Right lobe of liver (tissue), 6 donors: ENCODE measurements around the gene POLR2L. TPM values are rescaled to one million over a fixed set of nuclear protein-coding genes. Genes with fewer than 3 reads are reported as not detected.
A peak's percentile ranks its signal among the peaks of the same experiment; 100 is the strongest.

ENCODE experiments used
- ATAC-seq, 4 donors: fragments of 200-7000 bp; cut with Tn5 transposase; one replicate each; pipeline ENCODE4 v1.9.1; 2020; ENCODE audit warnings: mild to moderate bottlenecking in 4 of 4, moderate library complexity in 4 of 4
- DNase-seq, 3 donors: peaks; one replicate each; pipeline ENCODE4 v3.0.0-alpha.2; 2020
- H3K27ac ChIP-seq, 3 donors: fragments of 200-600 bp; one replicate each; pipeline ENCODE4 v1.8.0; 2022
- H3K27me3 ChIP-seq, 2 donors: fragments of 200-600 bp; one replicate each; pipeline ENCODE4 v1.8.0; 2022
- H3K36me3 ChIP-seq, 4 donors: fragments of 200-600 bp; sonication (generic) in 1 of 4; one replicate each; pipeline versions ENCODE4 v1.5.1 to v1.8.0; 2017 to 2022; ENCODE audit warnings: control low read depth in 1 of 4
- H3K4me1 ChIP-seq, 4 donors: fragments of 200-600 bp; sonication (generic) in 1 of 4; one replicate each; pipeline versions ENCODE4 v1.5.1 to v1.8.0; 2017 to 2022; ENCODE audit warnings: control low read depth in 1 of 4
- H3K4me3 ChIP-seq, 3 donors: fragments of 200-600 bp; one replicate each; pipeline ENCODE4 v1.8.0; 2022
- H3K9me3 ChIP-seq, 4 donors: fragments of 200-600 bp; sonication (generic) in 1 of 4; one replicate each; pipeline versions ENCODE4 v1.5.1 to v1.8.0; 2017 to 2022; ENCODE audit warnings: control low read depth in 1 of 4
- POLR2A ChIP-seq: fragments of 450-650 bp; IDR thresholded peaks from one replicate; pipeline ENCODE4 v1.6.1; 2017; ENCODE audit warnings: antibody characterized with exemption, mild to moderate bottlenecking
- WGBS: methylation state at CpG from one replicate; pipeline ENCODE4 v1.1.6; 2018; ENCODE audit warnings: low coverage, low lambda C conversion rate; ENCODE audit not compliant: insufficient coverage; ENCODE audit errors: missing lambda C conversion rate; 5-methylcytosine and 5-hydroxymethylcytosine counted together
- intact Hi-C, 2 donors: fragments of 100-400 bp; cut with DNase I; formaldehyde crosslinking; loops; one replicate each; pipeline versions ENCODE4 v1.11.2 to v1.14.1; 2022
- total RNA-seq, 6 experiments: library from RNA; depleted of rRNA in 2 of 6; stranded (reverse); fragments of >200 nt in 2 of 6; fragmentation: NEBNext Ultra II Directional in 3 of 6; extraction: Animal tissue kit (Norgen Biotek cat#: 25700) in 3 of 6; gene quantifications; one replicate each; pipeline versions ENCODE4 v1.1.0 to v1.2.4, GENCODE V29; 2016 to 2023
- TF ChIP-seq, protein P1 (sequence below), 4 donors: fragments of 200-600 bp in 3 of 4; fragments of 450-650 bp in 1 of 4; IDR thresholded peaks; one replicate each; pipeline versions ENCODE4 v1.5.1 to v1.8.0; 2016 to 2022; ENCODE audit warnings: antibody characterized with exemption in 4 of 4, mild to moderate bottlenecking in 2 of 4
- donor health status: DM: no; HTN: yes; CAD: no.
- donor health status: DM: no; HTN: no; CAD: no.
- donor health status: DM: no; HTN: no; CAD: no.
- donor health status: DM: no; HTN: yes; CAD: no.
- donor health status: DM: no; HTN: yes; CAD: no.

Gene POLR2L
- total RNA-seq, 6 experiments from 2014 or later, result 34.5 to 88.1 (median 72.9) TPM

DNA sequence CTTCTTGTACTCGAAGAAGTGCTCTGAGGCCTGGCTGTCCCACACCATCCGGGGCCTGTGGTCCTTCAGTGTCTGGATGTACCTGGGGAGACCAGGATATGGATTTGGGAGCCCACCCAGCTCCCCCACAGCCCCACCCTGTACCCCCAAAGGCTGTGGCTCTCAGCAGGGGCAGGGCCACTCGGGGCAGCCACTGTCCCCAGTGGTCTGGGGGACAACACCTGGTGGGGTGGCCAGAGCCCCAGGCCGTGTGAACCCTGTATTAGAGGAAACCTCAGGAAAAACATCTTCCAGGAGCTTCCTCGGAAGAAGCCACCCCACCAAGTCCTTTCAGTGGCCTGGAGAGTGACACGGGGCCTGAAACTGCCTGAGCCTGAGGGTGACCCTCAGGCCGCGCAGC, 28.1 kb upstream of the POLR2L start:
- H3K27me3 ChIP-seq, result no peaks in the 10 kb centered on the region
- ATAC-seq (no peak), DNase-seq (no peak)
- TF ChIP-seq, protein P1, sequence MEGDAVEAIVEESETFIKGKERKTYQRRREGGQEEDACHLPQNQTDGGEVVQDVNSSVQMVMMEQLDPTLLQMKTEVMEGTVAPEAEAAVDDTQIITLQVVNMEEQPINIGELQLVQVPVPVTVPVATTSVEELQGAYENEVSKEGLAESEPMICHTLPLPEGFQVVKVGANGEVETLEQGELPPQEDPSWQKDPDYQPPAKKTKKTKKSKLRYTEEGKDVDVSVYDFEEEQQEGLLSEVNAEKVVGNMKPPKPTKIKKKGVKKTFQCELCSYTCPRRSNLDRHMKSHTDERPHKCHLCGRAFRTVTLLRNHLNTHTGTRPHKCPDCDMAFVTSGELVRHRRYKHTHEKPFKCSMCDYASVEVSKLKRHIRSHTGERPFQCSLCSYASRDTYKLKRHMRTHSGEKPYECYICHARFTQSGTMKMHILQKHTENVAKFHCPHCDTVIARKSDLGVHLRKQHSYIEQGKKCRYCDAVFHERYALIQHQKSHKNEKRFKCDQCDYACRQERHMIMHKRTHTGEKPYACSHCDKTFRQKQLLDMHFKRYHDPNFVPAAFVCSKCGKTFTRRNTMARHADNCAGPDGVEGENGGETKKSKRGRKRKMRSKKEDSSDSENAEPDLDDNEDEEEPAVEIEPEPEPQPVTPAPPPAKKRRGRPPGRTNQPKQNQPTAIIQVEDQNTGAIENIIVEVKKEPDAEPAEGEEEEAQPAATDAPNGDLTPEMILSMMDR (IDR thresholded peaks at IDR 0.05), result no peak
- TF ChIP-seq POLR2A, result no peak
- 46% methylated on average over 2 of the region's 8 CpGs for WGBS
- no peaks in the 10 kb centered on the region for H3K4me1 ChIP-seq
- H3K4me3 ChIP-seq, result no peak overlapping the region
- intact Hi-C loops, result no loop called here
- no peak overlapping the region for H3K27ac ChIP-seq
- no peaks in the 10 kb centered on the region for H3K36me3 ChIP-seq
- no peaks in the 10 kb centered on the region for H3K9me3 ChIP-seq

DNA sequence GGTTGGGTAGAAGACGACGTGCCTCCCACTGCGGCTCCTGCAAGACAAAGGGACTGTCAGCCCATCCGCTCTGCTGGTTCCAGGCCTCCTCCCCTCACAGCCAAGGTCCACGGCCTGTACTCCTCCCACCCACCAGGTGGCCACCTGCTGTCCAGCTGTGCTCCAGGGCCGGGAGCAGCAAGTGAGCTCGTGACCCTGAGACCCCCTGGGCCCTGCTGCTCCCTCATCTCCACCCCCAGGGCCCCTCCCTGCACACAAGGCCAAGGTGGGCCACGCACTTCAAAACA, 27.7 kb upstream of the POLR2L start:
- DNase-seq, result no peak

DNA sequence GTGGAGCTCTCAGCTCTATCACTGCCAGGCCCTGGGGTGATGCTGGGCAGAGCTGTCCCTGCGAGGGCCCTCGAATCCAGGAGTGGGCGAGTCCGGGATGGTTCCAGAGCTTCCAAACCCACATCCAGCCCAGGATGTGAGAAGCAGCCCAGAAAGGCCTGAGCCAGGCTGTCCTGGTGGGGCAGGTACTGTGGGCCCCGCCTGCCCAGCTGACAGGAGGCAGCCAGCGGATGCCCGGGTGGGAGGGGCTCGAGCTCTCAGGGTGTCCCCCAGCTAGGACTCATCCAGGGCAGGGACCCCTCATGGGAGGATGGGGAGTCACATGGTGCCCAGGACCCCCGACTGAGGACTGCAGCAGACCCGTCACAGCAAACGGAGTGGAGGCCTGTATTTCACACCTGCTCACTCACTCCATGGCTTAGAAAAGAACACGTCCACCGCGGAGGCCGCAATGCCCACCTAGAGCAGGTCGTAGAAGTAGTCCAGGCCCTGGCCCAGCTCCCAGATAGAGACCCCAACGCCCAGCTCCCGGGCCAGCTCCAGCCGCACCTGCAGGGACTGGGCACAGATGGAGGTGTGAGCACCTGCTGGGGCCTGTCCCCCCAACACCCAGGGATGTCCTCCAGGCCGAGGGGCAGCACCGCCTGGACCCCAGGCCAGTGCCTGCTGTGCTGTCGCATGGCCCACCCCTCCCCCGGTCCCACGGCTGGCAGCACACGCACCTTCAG, 27.2 kb upstream of the POLR2L start:
- TF ChIP-seq, protein P1 (IDR thresholded peaks at IDR 0.05), result no peak
- no peak for TF ChIP-seq POLR2A
- intact Hi-C loops, result no loop called here
- Histone ChIP-seq H3K27me3 (no peaks in the 10 kb centered on the region), H3K27ac (no peak overlapping the region), H3K9me3 (no peaks in the 10 kb centered on the region), H3K36me3 (no peaks in the 10 kb centered on the region), H3K4me1 (no peaks in the 10 kb centered on the region), H3K4me3 (no peak overlapping the region)
- WGBS, result no CpG with 5 or more reads among the region's 25 CpGs
- ATAC-seq, result peak in 1 of 4 donors; percentile 2
- no peak for DNase-seq

More for the DNA sequence above, 27.7 kb upstream of the POLR2L start:
- peak in 2 of 4 donors; percentile 13 to 15 for ATAC-seq
- Histone ChIP-seq H3K4me1 (no peaks in the 10 kb centered on the region), H3K27ac (no peak overlapping the region), H3K9me3 (no peaks in the 10 kb centered on the region), H3K4me3 (no peak overlapping the region), H3K27me3 (no peaks in the 10 kb centered on the region), H3K36me3 (no peaks in the 10 kb centered on the region)
- intact Hi-C loops, result no loop called here
- TF ChIP-seq, protein P1 (IDR thresholded peaks at IDR 0.05), result peak in 2 of 4 donors; percentile 9 to 17
- TF ChIP-seq POLR2A, result no peak
- WGBS, result 60% methylated on average over 3 of the region's 8 CpGs

DNA sequence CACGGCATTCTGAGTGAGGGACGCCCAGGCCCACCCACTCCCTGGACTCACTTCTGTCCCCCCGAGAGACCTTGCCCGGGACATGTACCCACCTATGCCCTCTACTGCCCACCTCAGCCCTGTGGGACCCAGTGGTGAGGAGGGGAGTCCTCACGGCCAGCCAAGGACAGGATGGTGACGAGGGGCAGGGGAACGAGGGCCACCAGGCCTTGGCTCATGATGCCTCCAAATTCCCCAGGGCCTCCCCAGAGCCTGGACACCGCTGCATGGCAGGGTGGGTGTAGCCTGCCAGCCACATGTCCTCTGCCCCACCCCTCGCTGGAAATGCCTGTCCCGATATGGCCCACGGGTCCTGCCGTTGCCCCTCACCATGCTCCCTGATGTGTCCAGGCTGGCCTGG, 26.5 kb upstream of the POLR2L start:
- no peaks in the 10 kb centered on the region for H3K9me3 ChIP-seq
- no peak overlapping the region for H3K4me3 ChIP-seq
- intact Hi-C loops, result no loop called here
- ATAC-seq (no peak), DNase-seq (no peak)
- no peaks in the 10 kb centered on the region for H3K27me3 ChIP-seq
- 100% methylated on average over 2 of the region's 12 CpGs for WGBS
- no peaks in the 10 kb centered on the region for H3K36me3 ChIP-seq
- no peak overlapping the region for H3K27ac ChIP-seq
- no peaks in the 10 kb centered on the region for H3K4me1 ChIP-seq
- TF ChIP-seq POLR2A, result no peak

DNA sequence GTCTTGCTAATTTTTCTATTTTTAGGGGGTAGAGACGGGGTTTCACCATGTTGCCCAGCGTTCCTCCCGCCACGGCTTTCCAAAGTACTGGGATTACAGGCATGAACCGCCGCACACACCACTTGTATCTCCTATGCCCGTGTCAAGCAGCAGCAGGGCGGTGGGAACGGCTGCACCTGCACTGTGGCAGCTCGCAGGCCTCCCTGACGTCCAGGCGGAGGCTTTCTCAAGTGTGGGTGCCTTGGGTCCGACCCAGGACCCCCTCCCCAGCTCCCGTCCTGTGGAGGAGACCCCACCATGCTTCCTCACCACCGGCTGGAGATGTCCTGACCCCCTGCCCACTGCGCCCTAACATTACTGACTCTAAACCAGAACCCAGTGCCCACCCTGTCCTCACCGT, 26.1 kb upstream of the POLR2L start:
- no peaks in the 10 kb centered on the region for H3K36me3 ChIP-seq
- H3K4me3 ChIP-seq, result no peak overlapping the region
- H3K9me3 ChIP-seq, result no peaks in the 10 kb centered on the region
- ATAC-seq (no peak), DNase-seq (no peak)
- no peaks in the 10 kb centered on the region for H3K4me1 ChIP-seq
- no peak for TF ChIP-seq POLR2A
- TF ChIP-seq, protein P1 (IDR thresholded peaks at IDR 0.05), result no peak
- H3K27ac ChIP-seq, result no peak overlapping the region
- H3K27me3 ChIP-seq, result no peaks in the 10 kb centered on the region
- intact Hi-C loops, result no loop called here
- WGBS, result 100% methylated on average over 2 of the region's 17 CpGs
